GM23248 (cell line): Measurements from ENCODE around the gene SARDH.

Experiments used
- EZH2 ChIP-seq: fragments of 200-600 bp; sonication (generic); IDR thresholded peaks from 2 replicates; pipeline ENCODE4 v1.6.1; 2018; ENCODE audit warnings: antibody characterized with exemption, mild to moderate bottlenecking; ENCODE audit not compliant: insufficient read depth, poor library complexity, severe bottlenecking
- EZH2phosphoT487 ChIP-seq: fragments of 200-600 bp; sonication (generic); IDR thresholded peaks from 2 replicates; pipeline ENCODE4 v1.6.1; 2018; ENCODE audit warnings: antibody characterized with exemption, moderate library complexity, mild to moderate bottlenecking, low read depth; ENCODE audit not compliant: insufficient read depth

DNA sequence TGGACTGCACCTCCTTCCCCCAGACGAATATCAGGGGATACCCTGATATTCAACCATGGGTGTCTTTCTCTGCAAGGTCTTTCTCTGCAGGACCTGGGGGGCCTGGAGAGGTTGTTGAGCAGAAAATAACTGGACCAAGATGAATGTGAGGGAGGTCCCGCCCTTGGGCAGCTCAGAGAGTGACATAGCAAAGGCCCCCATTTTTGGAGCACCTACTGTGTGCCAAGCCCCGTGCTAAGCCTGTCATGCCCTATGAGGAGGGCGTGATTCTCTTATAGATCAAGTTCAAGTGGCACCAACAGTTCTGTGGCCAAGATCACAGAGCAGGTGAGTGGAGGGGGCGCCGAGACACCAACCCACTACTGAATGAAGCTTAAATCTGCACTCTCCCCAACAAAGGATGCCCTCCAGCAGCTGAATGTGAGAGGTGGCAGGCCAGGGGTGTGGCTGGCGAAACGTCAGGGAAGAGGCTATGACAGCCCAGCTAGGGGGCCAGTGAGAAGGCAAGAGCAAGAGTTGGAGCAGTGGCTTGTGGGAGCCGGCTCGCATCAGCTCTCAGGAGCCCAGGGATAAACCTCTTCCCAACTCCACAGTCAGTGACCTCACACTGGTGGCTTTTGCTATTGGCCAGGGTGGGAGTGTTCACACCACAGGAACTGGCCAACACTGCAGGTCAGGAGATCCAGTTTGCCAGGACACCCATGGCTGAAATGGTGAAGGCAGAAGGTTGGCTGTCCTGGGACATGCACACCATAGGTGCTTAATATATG is 5.3 kb downstream of the SARDH start:
- no peak for TF ChIP-seq EZH2
- TF ChIP-seq EZH2phosphoT487: no peak
